Esophagus muscularis mucosa (tissue), 4 donors: ENCODE measurements around the gene IPO11.

ENCODE experiments used
- EP300 ChIP-seq: sonication (generic); formaldehyde crosslinking; IDR thresholded peaks from one replicate; pipeline ENCODE4 v1.6.1; 2017; ENCODE audit warnings: antibody characterized with exemption
- POLR2A ChIP-seq: fragments of 450-650 bp; IDR thresholded peaks from one replicate; pipeline ENCODE4 v1.6.1; 2017; ENCODE audit warnings: antibody characterized with exemption, moderate library complexity, mild to moderate bottlenecking, low read depth
- POLR2AphosphoS5 ChIP-seq, 2 donors: sonication (generic); formaldehyde crosslinking; IDR thresholded peaks; one replicate each; pipeline ENCODE4 v1.6.1; 2017; ENCODE audit warnings: antibody characterized with exemption in 2 of 2
- TF ChIP-seq, protein P1 (sequence below), 3 experiments: fragments of 200-600 bp in 2 of 3; fragments of 450-650 bp in 1 of 3; sonication (generic) in 2 of 3; IDR thresholded peaks; one replicate each; pipeline ENCODE4 v1.5.1; 2017 to 2019; ENCODE audit warnings: antibody characterized with exemption in 3 of 3, mild to moderate bottlenecking in 2 of 3, moderate library complexity in 1 of 3

DNA sequence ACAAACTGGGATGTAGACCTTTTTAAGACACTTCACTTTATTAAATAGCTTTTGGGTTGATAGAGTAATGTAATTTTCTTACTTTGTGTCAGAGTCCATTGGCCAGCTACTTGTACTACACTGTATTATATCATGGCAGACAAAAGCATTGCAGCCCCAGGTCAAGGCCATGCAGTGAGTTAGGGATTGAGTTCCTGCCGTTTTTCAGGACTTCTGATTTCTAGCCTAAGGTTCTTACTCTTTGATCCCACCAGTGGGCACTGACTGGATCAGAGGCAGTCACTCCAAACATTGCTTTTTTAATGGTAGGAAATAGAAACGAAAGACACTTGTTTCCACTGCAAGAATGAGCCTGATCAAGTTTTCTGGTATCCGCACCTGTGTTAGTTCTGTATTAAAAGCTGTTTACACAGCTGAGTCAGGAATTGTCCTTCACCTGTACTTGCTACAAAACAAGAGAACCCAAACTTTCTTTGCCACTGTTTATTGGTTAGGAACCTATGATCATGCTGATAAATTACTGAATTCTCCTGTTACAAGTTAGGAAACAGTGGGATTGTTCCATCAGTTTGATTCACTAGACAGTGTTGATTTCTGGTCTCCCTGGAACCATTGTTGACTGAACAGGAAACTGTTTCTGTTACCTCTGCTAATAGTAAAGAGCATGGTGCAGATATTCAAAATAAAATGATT lies 188.1 kb downstream of the IPO11 start:
- TF ChIP-seq, protein P1, sequence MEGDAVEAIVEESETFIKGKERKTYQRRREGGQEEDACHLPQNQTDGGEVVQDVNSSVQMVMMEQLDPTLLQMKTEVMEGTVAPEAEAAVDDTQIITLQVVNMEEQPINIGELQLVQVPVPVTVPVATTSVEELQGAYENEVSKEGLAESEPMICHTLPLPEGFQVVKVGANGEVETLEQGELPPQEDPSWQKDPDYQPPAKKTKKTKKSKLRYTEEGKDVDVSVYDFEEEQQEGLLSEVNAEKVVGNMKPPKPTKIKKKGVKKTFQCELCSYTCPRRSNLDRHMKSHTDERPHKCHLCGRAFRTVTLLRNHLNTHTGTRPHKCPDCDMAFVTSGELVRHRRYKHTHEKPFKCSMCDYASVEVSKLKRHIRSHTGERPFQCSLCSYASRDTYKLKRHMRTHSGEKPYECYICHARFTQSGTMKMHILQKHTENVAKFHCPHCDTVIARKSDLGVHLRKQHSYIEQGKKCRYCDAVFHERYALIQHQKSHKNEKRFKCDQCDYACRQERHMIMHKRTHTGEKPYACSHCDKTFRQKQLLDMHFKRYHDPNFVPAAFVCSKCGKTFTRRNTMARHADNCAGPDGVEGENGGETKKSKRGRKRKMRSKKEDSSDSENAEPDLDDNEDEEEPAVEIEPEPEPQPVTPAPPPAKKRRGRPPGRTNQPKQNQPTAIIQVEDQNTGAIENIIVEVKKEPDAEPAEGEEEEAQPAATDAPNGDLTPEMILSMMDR (IDR thresholded peaks at IDR 0.05), result no peak
- no peak for TF ChIP-seq EP300
- no peak for TF ChIP-seq POLR2AphosphoS5 (IDR thresholded peaks at IDR 0.05)
- no peak for TF ChIP-seq POLR2A
